EH (cell line): ENCODE data around the gene FGL2.
"Not testable (repeated sequence)": the region's sequence is repeated elsewhere in the genome, so short reads cannot be mapped to it uniquely, and the experiment has no call there.

Experiments
- DNase-seq: peaks from one replicate; pipeline ENCODE4 v3.0.0-alpha.2; 2015; ENCODE audit warnings: low read depth

The FGL2 gene

DNA sequence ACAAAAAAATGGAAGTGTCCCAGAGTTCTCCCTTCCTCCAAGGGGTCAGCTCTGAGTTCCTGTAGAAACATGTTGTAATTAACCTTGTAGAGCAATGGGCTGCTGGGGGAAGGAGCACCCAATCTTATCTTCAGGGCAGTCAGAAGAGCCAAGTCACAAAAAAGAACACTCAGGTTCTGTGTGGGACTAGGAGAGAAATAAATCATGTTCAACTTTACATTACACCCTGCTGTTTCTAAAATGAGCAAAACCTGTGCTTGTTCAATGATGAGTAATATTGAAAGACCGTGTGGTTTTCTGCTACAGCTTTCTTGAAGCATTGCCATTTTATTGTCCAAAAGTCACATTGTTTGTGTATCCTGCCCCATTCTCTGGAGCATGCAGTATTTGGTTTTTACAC, 42.6 kb downstream of the FGL2 start:
- not testable (repeated sequence) for DNase-seq

DNA sequence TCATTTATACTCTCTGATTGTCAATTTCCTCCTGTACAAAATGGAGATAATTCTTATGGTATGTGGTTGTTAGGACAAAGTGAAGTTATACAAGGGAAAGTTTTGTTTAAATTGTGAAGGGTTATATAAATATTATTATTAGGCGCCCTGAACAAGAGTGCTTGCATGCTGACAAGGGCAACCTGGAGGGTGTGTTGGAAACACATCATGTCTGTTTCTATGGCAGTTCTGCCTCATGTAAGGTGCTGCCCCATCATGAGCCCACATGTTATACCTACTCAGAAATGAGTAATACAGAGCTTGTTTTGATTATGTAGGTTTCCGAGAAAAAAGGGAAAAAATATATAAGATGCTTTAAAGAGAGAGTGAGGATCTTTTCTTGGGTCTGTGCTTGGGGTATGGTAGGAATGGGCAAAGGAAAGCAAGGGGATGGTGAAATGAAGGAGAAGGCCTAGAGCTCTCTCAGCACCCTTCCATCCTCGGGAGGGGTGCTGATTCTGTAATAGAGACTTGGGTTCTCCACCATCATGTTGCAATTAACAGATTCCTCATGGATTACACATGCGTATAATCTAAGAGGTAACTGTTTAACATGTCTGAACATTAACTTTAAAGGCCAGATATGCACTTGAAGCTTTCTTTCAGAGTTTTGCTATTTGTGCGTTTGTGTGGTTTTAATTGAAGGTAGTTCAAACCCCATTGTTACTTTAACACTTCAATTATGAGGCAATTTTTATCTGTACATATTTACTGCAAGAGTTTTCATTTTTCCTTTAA, 43.8 kb downstream of the FGL2 start:
- DNase-seq, result peak; percentile 8

DNA sequence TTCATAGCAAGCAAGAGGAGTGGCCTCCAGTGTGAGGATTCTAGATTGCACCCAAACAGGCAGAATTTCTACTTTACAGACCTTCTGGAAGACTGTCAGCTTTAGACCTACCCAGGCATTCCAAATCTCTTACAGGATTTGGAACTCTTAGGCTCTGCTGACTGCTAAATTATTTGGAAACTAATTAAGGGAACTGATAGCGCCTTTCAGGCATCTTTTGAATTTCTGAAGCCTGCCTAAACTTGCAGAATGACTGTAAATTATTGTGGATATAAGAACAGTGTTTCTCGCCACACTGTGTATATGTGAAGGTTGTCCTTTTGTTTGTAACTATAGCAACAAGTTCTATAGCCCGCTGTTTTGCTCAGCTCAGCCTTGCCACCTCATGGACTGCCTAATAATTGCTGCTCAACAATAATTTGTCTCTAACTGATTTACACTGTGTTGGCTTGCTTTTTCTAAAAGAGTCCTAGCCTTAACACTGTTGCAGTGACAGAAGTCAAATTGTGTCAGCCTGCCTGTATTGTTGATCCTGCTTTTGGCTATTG, 44.6 kb downstream of the FGL2 start:
- peak; percentile 15 for DNase-seq

DNA sequence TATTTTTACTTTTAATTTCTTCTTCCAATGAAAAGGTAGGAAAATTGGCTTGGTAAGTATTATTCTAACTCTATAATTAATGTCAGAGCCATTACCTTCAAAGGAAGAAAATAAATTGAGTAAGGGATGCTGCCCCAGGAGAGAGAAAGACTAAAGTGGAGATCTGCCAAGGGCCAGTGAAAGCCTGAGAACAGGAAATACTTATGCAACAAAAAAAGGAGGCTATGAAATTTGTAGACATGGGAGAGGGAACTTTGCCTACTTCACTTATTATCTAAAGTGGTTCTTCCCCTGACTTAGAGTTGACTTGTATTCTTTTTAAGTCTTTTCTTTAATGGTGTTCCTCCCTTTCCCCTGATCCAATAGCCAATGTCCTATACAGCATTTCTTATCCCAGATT, 47.4 kb downstream of the FGL2 start:
- peak; percentile 50 for DNase-seq
